Brain microvascular endothelial cell (primary cell): ENCODE data around the gene SIRPB1.
"Not testable (repeated sequence)": the region's sequence is repeated elsewhere in the genome, so short reads cannot be mapped to it uniquely, and the experiment has no call there.

Experiments
- DNase-seq: peaks from one replicate; pipeline ENCODE4 v3.0.0-alpha.2; 2020
- H3K27ac ChIP-seq: fragments of 250-450 bp; sonication (Bioruptor Pico); 2 replicates; pipeline ENCODE4 v1.5.1; 2020; ENCODE audit warnings: mild to moderate bottlenecking, moderate library complexity
- H3K27me3 ChIP-seq: fragments of 250-450 bp; sonication (Bioruptor Pico); replicated peaks from 2 replicates; pipeline ENCODE4 v1.5.1; 2020; ENCODE audit warnings: mild to moderate bottlenecking
- H3K36me3 ChIP-seq: fragments of 250-450 bp; sonication (Bioruptor Pico); replicated peaks from 2 replicates; pipeline ENCODE4 v1.5.1; 2020; ENCODE audit warnings: mild to moderate bottlenecking
- H3K4me3 ChIP-seq: 2 replicates; pipeline ENCODE4 v1.5.1; 2011; ENCODE audit warnings: low read depth, mild to moderate bottlenecking, control low read depth, low read length, moderate library complexity
- CTCF ChIP-seq: IDR thresholded peaks from 2 replicates; pipeline ENCODE4 v1.5.1; 2011; ENCODE audit warnings: low read depth, mild to moderate bottlenecking, moderate library complexity, low read length, control low read depth, inconsistent platforms; ENCODE audit errors: missing control alignments
- in situ Hi-C: cut with HindIII; loops from 2 replicates; pipeline ENCODE4 v1.10.0; 2017; ENCODE audit warnings: low sequenced_read_pairs, low pct_ligation_motif_present

The SIRPB1 gene

GRCh38 chr20:1576641-1577040 is 43.2 kb downstream of the SIRPB1 start:
- no peak for TF ChIP-seq CTCF
- in situ Hi-C loops, result no loop called here
- Histone ChIP-seq H3K27ac (no peak overlapping the region), H3K27me3 (no peaks in the 10 kb centered on the region), H3K4me3 (no peak overlapping the region), H3K36me3 (no peaks in the 10 kb centered on the region)
- DNase-seq, result no peak

- in situ Hi-C loops, H3K36me3 ChIP-seq, H3K27me3 ChIP-seq, H3K27ac ChIP-seq, H3K4me3 ChIP-seq, DNase-seq: not testable (repeated sequence)
Measured at GRCh38 chr20:1576003-1576402, 43.8 kb downstream of the SIRPB1 start.

GRCh38 chr20:1571583-1571982 is 48.2 kb downstream of the SIRPB1 start:
- in situ Hi-C loops, H3K4me3 ChIP-seq, H3K27ac ChIP-seq, DNase-seq, H3K36me3 ChIP-seq, H3K27me3 ChIP-seq: not testable (repeated sequence)
